EH (cell line): Measurements from ENCODE around the gene CPLX4.

ENCODE experiments used
- DNase-seq: peaks from one replicate; pipeline ENCODE4 v3.0.0-alpha.2; 2015; ENCODE audit warnings: low read depth

CPLX4 gene

DNA sequence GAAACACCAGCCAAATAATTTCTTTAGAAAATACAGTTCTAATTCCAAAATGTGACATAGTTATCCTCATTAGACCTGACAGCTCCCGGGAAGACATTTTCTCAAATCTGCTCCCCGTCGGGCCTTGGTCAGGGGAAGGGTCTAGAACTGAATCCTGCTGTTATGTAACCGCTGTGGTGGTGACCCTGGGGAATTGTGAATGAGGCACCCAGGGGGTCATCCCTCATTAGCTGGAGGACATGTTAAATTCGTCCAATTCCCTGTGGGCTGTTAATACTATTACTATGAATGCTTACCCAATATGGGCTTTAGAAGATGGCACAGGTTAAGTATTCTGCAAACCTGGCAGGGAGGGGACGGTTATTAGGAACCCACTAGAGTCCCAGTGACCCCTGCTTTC, 11.8 kb downstream of the CPLX4 start:
- DNase-seq, result no peak

DNA sequence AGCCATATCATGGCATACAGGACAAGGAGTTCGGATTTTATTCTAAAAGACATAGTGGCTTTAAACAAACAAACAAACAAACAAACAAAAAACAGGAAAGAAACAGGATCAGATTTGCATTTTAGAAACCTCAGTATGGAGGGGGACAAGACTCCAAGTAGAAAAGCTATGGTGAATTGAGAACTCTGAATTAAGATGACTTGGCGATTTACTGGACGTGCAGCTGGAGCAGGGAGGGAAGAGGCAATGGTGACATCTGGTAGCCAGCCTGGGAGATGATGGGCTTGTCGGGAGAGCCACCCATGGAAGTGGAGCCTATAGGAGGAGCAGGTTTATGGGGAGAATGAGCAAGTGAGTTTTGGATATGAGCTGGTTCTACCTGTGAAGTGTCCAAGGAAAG, 13.2 kb downstream of the CPLX4 start:
- no peak for DNase-seq

- DNase-seq, result no peak
These were observed 14.7 kb downstream of the CPLX4 start for GRCh38 chr18:59303656-59304195.

- no peak for DNase-seq
These were observed 15.4 kb downstream of the CPLX4 start for GRCh38 chr18:59303006-59303405.

DNA sequence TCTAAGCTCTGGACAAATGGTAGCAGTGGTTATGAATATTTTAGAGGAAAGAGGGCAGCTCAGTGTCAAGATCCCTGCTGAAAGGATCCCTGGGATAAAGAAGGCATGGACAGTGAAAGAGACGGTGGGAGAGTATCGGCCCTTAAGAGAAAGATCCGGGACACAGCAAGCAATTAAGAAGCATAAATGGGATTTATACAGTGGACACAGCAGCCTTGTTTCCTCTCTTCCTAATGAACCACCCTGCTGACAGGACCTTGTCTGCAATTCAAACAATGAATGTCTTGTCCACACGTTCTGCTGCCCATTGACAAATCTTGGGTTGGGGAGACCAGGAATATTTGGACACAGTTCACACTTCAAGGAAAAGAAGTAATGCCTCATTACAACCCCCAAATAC, 16.5 kb downstream of the CPLX4 start:
- DNase-seq, result no peak

DNA sequence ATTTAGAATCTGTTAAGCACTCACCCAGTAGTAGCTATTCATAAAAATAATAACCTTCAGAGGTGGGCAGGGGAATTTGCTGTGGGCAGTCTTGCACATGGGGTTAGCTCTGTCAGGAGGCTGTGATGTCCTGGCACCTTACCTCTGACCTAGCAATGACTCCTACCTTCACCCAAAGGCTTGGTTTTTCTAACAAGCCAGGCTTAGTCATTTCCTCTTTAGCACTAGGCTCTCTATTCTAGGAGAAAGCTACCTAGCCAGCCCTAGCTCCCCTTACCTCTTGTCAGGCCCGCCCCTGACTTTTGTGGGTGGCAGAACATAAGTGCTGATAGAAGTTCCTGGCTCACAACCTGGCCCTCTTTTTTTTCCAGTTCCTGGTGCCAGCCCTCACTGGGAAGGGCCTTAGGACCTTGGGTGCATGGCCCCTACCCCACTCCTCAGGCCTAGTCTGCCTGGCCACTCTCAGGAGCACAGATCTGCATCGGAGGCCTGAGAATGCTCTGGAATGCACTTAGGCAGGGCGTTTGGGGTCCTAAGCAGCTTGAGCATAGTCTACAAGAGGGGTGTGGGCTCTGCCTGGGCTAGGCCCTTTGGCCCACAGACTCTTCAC, 17.7 kb downstream of the CPLX4 start:
- DNase-seq, result no peak

DNA sequence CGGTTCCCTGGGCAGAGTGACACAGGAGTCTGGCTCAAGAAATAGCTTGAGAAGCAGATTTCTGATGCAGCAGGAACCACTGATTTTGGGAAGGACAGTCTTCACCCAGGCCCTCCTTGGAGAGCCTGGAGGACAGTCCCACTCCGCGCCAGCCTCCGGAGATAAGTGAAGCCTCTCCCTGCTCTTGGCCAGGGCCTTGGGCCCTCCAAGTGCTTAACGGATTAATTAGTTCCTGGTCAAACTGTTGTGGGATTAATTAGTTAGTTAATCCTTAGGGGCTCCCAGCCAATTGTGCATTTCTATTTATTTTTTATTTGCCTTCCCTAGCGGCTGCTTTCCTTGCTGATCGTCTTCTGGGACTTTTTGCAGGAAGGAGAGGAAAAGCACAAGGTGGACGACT, 19.6 kb downstream of the CPLX4 start:
- no peak for DNase-seq

GRCh38 chr18:59293317-59293716, 25.1 kb downstream of the CPLX4 start:
- DNase-seq, result no peak

DNA sequence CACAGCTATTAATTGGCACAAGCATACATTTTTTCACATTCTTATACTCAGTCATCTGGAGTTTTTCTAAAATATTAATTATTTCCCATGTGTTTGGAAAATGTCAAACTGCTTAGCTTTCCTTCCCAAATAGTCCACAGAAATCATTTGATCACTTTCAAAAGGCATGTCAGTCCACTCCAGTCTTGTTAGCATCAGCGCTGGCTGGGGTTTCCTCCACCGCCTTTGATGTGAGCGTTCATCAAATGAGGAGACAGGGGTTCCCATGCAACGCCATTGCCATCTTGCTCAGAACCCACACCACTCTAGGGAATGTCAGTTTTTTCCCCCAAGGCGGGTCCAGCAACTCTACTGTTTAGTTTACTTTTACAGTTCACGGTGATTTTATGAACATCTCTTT, 32.1 kb downstream of the CPLX4 start:
- DNase-seq, result no peak

DNA sequence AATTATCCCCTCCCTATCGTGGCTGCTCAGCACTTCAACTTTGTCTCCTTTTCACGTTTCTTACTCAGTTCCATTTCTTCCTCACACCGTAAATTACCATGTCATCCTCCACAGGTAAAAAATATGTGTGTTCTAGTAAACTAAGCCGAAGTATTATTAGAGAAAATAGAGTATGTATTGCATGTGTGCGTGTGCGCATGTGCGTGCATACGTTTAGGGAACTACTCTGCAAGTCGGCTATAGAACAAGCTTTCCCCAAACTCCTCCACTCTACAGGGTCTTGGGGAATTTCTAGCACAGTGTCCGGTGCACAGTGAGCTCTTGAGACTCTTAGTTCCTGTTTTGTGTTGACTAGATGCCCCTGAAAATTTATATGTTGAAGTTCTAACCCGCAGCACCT, 36.1 kb downstream of the CPLX4 start:
- DNase-seq, result no peak

DNA sequence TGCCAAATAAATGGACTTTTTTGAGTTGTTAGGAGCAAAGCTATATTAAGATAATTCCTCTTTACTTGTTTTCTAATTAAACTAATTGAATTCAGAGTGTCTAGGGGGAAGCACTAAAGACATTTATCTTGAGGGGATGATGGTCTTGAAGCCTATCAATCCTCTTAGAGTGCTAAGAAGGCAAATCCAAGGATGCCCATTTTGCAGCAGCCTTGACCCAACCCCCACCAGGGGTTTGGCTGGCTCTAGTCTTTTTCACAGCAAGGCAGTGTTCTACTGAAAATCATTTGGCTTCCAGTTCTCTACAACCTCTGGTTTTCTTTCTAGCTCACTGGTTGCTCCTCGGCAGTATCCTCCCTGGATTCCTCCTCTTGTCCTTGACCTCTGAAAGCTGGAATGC, 38.7 kb downstream of the CPLX4 start:
- no peak for DNase-seq

- no peak for DNase-seq
These were observed 39.3 kb downstream of the CPLX4 start for GRCh38 chr18:59279193-59279592.

GRCh38 chr18:59278793-59279192, 39.7 kb downstream of the CPLX4 start:
- DNase-seq, result no peak

DNA sequence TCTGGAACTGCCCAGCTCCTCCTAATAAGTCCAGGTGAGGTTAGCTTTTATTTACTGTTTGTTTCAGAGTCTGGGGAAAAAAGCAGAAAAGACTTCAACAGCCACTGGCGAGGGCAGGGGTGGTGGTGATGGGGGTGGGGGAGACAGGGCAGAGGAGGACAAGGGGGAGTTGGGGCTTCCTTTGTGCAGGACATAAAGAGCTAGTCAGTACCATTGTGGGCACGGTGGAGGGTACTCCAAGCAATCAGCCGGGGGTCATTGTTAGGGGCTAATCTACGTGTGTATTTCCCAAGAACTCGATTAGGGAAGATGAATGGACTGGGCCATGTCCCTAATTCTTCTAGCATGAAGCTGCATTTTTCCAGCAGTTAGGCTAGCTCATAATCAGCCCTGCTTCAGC, 42.4 kb downstream of the CPLX4 start:
- no peak for DNase-seq

- no peak for DNase-seq
These were observed 43.0 kb downstream of the CPLX4 start for GRCh38 chr18:59275406-59275949.

DNA sequence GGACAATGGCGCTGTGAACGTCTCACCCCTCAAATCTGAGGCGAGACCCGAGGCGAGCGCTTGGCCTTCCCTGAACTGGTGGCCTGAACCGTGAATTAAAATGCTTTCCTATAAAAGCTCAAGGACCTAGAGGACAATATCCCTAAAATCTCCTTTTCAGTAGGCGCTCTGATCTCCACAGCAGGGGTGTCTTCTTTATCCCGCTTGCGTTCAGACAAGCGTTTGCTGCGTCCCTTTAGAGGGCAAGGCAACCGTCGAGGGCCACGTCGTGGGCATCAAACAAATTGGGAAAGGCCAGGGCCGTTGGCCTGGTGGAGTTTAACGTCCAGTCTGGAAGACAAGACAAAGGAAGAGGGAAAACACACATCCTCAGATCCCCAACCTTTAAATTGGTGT, 43.9 kb downstream of the CPLX4 start:
- DNase-seq, result no peak

DNA sequence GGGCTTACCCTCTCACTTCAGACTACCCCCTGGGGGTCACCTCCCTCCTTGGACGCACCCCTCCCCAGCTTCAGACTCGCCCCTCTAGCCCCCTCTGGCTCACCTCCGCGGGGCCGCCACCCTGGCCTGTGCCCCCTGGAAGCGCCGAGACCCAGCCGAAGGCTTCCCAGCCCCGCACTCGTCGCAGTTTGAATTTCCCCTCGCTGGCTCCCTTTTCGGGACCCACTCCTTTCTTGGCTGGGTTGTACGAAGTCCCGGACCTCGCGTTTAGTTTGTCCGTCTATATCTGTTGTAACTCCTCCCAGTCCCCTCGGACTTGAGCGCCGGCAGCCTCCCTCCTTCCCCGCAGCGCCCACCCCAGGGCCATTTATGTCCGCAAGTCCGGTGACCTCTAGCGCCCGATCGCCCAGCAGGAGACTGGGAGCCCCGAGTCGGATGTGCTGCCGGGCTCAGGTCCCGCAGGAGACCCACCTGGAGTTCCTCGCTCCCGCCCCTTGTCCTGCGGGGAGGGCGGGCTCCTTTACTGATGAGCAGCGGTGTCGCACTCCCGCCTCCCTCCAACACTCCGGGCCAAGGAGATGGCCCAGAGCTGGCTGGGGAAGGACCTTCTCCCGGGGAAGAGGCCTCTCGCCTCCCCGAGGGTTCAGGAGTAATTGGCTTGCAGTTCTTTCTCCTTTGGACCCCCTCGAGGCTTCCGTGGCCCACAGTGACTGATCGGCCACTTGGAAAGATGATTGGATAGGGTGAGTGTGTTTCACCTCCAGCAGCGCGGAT, 44.5 kb downstream of the CPLX4 start:
- no peak for DNase-seq

GRCh38 chr18:59272891-59273758, 45.3 kb downstream of the CPLX4 start, which contains the start of gene RAX:
RAX (minus strand) TSS chr18:59273454; CDS start chr18:59273206, 248 bp downstream.
- peak; percentile 25 for DNase-seq

GRCh38 chr18:59272221-59272888, 46.1 kb downstream of the CPLX4 start:
- no peak for DNase-seq

DNA sequence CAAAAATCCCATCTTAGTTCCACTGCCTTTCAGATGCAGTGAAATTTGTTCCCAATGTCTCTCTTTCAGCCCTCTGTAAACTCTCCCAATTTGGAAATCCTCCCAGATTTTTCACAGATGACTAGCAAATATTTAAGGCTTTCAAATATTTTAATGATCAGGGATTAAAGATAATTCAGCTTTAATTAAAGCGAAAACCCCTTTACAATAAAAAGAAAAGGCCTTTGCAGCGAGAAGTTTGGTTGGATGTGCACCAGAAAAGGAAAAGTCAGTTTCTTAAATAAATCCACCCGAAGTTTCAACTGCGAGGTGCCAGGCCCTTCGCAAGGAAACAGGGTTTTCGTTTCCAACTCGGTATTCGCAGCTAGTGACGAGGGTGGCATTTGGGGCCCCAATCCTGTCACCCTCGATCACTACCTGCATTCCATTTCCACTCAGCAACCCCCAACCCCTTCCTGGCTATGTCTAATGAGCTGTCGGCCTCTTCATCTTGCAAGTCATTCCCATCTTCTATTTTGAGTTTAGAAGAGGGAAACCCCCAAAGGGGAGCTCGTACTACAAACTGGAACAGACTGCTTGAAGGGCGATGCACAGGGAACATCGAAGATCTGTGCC, 46.7 kb downstream of the CPLX4 start:
- no peak for DNase-seq

- DNase-seq, result peak; percentile 13
These were observed 47.7 kb downstream of the CPLX4 start for GRCh38 chr18:59270689-59271257.
